GM18907 (cell line): ENCODE data around the gene HLA-E.
"Not testable (repeated sequence)": the region's sequence is repeated elsewhere in the genome, so short reads cannot be mapped to it uniquely, and the experiment has no call there.

Experiments
- ATAC-seq: cut with Tn5 transposase; IDR thresholded peaks from one replicate; pipeline ENCODE4 v1.9.1; 2021; ENCODE audit warnings: mild to moderate bottlenecking, moderate library complexity; ENCODE audit not compliant: unreplicated experiment

HLA-E gene

GRCh38 chr6:30500421-30501355, 11.4 kb downstream of the HLA-E start:
- no peak for ATAC-seq

DNA sequence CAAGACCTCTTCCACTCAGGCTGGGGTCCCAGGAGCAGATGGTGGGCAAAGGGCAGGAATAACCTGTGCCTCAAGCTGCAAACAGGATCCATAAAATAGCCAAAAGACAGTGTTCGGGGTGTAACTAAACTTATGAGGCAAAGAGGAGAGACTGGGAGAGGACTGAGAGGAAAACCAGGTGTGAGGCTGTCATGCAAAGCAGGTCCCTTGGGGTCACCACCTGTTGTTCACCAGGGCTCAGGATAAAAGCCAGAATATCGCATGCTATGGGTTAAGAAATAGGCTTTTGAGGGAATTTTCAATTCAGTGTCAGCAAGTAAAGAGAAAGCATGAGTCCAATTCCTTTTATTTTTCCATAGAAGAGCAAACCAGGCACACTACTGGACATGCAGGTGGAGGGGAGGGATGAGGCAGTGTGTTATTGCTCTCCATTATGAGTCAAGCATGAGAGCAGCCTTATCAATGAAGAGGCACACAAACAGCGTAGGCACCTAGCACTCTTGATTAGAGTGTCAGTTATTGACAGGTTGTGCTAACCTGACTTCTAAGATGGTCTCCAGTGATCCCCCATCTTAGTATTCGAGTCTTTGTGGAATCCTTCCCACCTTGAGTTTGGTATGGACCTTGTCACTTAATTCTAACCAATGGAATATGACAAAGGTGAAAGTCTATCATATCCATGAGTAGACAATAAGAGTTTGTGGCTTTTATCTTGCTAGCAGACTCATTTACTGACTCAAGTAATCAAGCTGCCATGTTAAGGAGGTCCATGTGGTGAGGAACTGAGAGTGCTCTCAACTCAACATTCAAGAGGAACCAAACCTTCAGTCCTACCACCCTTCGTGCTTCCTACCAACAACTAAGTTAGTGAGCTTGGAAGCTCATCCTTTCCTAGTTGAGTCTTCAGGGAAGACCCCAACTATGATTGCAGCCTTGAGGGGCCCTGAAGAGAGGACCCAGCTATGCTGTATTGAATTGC, 18.8 kb downstream of the HLA-E start:
- peak; percentile 21 for ATAC-seq

DNA sequence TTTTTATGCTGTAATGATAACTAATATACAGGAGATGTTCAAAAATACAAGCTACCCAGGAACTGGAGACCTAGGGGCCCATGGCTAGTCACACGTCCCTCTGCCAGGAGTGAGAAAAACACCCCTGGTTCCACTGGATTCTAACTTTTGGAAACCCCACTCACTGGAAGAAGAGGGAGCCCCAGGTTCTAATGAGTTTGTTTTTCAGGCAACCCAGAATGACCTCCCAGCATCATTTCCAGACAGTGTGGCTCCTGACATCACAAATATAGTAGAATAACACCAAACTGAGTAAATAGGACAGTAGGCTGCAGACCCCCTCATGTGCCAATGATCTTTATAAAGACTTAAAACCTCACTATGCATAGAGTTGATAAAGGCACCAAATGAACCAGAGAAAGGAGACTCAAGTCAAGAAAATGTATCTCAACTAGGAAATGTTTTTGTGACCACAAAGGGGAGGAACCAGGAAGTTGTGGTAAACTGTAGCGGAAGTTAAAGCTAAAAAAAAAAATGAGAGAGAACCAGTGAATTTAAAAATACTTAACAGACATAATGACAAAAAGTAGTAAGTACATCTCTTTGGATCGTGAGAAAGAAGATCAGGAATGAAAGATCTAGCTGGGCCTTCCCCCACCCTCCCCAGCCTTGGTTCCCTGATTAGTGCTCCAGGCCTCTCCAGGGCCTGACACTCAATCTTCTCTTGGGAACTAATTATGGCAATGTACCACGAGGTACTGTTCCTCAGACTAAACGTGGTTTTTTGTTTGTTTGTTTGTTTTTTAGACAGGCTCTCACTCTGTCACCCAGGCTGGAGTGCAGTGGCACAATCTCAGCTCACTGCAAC, 19.8 kb downstream of the HLA-E start:
- ATAC-seq = peak; percentile 55

- no peak for ATAC-seq
These were observed 21.3 kb downstream of the HLA-E start for GRCh38 chr6:30510419-30511168.

DNA sequence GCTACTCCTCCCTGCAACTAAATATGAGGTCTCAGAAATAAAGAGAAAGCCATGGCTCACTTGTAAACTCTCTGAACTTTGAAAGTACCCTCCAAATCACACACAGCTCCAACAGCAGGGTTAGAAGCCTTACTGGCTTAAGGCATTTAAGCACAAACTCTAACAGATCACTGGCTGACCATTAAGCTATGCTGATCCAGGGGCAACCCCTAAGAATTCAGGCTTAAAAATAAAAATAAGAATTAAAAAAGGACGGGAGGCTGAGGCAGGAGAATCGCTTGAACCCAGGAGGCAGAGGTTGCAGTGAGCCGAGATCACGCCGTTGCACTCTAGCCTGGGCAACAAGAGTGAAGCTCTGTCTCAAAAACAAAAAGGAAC, 21.8 kb downstream of the HLA-E start:
- ATAC-seq = no peak

DNA sequence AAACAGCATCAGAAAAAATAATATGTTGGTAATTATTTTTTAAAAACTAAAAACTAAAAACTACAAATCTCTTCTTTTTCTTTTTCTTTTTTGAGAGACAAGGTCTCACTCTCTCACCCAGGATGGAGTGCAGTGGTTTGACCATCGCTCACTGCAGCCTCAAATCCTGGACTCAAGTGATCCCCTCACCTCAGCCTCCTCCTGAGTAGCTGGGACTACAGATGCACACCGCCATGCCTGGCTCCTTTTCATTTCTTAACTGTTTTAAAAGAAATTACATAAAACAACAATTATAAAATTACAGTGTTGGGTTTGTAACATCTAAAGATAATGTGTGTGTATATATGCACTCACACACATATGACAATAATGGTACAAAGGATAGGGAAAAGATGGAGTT, 24.1 kb downstream of the HLA-E start:
- ATAC-seq = no peak

GRCh38 chr6:30515106-30515505, 25.8 kb downstream of the HLA-E start:
- ATAC-seq = no peak

GRCh38 chr6:30515944-30516753, 26.8 kb downstream of the HLA-E start:
- ATAC-seq = peak; percentile 64

DNA sequence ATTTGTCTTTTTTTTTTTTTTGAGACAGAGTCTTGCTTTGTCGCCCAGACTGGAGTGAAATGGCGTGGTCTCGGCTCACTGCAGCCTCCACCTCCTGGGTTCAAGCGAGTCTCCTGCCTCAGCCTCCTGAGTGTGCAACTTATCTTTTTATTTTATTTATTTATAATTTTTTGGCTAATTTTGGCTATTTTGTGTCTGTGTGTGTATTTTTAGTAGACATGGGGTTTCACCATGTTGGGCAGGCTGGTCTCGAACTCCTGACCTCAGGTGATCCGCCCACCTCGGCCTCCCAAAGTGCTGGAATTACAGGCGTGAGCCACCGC, 27.4 kb downstream of the HLA-E start:
- ATAC-seq = not testable (repeated sequence)

DNA sequence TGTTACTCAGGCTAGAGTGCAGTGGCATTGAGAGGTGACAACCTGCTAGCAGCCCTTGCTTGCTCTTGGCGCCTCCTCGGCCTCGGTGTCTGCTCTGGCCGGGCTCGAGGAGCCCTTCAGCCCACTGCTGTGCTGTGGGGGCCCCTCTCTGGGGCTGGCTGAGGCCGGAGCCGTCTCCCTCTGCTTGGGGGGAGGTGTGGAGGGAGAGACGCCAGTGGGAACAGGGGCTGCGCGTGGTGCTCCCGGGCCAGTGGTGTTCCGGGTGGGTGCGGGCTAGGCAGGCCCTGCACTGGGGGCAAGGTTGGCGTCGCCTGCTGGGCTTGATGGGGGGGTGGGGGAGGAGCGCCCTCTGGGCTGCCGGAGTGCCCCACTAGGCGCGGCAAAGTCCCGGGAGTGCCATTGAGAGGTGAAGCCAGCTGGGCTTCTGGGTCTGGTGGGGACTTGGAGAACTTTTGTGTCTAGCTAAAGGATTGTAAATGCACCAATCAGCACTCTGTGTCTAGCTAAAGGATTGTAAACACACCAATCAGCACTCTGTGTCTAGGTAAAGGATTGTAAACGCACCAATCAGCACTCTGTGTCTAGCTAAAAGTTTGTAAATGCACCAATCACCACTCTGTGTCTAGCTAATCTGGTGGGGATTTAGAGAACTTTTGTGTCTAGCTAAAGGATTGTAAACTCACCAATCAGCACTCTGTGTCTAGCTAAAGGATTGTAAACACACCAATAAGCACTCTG, 28.6 kb downstream of the HLA-E start:
- not testable (repeated sequence) for ATAC-seq

DNA sequence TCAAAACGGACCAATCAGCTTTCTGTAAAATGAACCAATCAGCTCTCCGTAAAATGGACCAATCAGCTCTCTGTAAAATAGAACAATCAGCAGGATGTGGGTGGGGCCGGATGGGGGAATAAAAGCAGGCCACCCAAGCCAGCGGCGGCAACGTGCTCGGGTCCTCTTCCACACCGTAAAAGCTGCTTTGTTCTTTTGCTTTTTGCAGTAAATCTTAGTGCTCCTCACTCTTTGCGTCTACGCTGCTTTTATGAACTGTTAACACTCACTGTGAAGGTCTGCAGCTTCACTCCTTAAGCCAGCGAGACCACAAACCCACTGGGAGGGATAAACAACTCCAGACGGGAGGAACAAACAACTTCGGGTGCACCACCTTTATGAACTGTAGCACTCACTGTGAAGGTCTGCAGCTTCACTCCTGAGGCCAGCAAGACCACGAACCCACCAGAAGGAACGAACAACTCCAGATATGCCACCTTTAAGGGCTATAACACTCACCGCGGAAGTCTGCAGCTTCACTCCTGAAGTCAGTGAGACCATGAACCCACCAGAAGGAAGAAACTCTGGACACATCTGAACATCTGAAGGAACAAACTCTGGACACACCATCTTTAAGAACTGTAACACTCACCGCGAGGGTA, 29.3 kb downstream of the HLA-E start:
- ATAC-seq = not testable (repeated sequence)

DNA sequence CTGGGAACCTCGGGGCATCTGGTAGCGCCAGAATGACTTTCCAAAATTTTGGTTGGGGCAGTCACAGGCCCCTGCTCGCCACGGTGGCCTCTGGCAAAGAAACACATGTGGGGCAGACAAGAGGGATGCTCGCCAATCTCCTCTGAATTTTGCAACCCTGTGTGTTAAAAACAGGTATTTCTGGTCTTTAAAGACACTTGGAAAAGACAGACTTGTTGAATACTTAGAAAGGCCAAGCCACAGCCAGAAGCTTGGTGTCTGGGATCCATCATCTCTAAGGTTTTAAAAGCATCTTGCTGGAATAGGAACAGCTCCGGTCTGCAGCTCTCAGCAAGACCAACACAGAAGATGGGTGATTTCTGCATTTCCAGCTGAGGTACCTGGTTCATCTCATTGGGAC, 31.2 kb downstream of the HLA-E start:
- ATAC-seq = no peak

DNA sequence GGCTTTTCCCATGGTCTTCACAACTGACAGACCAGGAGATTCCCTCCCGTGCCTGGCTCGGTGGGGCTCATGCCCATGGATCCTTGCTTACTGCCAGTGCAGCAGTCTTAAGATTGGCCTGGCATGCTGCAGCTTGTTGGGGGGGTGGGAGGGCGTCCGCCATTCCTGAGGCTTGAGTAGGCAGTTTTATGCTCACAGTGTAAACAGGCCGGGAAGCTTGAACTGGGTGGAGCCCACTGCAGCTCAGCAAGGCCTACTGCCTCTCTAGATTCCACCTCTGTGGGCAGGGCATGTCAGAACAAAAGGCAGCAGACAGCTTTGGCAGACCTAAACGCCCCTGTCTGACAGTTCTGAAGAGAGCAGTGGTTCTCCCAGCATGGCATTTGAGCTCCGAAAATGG, 31.8 kb downstream of the HLA-E start:
- ATAC-seq = not testable (repeated sequence)

- ATAC-seq = not testable (repeated sequence)
These were observed 32.6 kb downstream of the HLA-E start for GRCh38 chr6:30521952-30522351.

DNA sequence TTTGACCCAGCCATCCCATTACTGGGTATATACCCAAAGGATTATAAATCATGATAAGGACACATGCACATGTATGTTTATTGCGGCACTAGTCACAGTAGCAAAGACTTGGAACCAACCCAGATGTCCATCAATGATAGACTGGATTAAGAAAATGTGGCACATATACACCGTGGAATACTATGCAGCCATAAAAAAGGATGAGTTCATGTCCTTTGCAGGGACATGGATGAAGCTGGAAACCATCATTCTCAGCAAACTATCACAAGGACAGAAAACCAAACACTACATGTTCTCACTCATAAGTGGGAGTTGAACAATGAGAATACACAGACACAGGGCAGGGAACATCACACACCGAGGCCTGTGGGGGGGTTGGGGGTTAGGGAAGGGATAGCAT, 37.1 kb downstream of the HLA-E start:
- ATAC-seq = not testable (repeated sequence)

- ATAC-seq = peak; percentile 40
These were observed 40.1 kb downstream of the HLA-E start for GRCh38 chr6:30529349-30529875.

- no peak for ATAC-seq
These were observed 40.7 kb downstream of the HLA-E start for GRCh38 chr6:30530014-30530413.
